NCI-H1694 treated with DMSO at 0.1 percent for 48 hours (cell line): ENCODE results near the gene E4F1.
"Not testable (repeated sequence)": the region's sequence is repeated elsewhere in the genome, so short reads cannot be mapped to it uniquely, and the experiment has no call there.

Experiments
- DNase-seq: peaks from one replicate; lab custom pipeline; 2025; lab: John Stamatoyannopoulos, UW

The E4F1 gene

DNA sequence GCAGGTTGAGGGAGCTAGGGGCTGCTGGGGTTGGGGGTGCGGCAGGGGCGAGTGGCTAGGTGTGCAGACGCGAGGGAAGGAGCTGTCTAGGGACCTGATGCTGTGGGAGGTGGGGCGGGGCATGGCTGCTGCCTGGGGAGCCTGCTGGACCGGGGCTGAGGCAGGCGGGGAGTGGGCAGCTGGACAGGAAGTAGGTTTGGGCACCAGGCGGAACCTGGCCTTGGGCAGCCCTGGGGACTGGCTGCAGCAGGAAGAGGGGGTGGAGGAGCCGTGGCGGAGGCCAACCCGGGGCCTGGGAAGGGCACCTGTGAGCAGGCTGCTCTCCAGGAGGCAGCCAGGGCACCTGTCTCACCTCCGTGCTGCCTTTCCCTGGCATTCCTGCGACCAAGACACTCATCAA is 7.0 kb downstream of the E4F1 start:
- no peak for DNase-seq

DNA sequence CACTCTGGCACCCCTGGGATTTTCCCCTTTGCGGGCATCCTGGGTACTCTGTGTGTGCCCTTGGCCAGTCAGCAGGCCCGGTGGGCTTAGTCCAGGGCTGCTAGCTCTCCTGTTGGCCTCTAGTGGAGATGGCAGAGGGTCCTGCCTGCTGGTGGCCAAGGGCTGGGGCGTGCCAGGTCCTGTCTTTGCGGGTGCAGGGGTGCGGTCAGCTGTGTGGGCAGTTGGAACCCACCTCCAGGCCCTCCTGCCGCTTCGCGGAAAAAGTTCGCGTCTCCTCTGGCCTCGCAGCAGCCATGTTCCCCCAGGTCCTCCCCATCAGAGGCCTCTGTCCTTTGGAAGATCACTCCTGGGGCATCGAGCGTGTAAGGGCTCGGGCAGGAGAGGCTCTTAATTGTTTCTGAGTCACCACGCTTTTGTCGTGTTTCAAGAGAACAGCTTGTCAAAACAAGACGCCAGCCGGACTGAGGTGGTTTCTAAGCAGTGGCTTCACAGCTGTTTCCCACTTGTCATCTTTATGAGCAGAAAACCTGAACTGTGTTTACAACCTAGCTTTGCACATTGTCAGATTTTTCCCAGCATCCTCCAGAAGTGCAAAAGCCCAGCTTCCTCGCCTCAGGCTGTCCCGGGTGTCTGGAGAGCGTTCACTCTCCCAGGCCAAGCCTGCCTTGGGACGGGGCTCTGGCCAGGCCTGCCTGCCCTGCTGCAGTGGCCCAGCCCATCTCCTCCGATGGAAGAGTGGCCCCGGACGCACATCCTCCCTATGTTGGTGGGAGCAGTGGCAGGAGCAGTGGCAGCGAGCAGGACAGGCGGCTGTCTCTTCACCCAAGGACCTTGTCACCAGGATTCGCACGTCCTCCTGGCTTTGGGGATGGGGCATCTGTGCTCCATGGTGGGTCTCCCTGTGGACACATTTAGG is 7.9 kb downstream of the E4F1 start:
- DNase-seq: no peak

DNA sequence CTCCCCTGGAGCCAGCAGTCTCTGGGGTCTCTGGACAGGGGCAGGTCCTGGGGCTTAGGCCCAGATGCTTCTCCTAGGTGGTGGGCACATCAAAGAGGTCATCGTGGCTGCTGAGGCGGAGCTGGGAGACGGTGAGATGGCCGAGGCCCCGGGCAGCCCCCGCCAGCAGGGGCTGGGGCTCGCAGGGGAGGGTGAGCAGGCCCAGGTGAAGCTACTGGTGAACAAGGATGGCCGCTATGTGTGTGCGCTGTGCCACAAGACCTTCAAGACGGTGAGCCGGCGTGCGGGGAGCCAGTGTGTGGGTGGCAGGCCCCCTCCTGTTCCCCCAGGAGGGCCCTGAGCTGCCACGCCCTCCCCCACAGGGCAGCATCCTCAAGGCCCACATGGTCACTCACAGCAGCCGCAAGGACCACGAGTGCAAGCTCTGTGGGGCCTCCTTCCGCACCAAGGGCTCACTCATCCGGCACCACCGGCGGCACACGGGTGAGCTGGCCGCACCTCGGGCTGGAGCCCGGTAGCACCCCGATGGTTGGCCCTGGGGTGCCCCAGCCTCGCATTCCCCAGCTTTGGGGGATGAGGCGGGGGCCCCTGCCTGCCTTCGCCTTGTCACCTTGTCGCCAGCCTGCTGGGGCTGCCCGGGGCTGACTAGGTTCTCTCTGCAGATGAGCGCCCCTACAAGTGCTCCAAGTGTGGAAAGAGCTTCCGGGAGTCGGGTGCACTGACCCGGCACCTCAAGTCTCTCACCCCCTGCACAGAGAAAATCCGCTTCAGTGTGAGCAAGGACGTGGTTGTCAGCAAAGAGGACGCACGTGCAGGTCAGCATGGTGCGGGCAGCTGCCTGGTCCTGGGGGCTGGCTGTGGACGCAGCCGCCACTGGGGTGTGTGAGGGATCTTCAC is 9.0 kb downstream of the E4F1 start:
- DNase-seq: no peak

DNA sequence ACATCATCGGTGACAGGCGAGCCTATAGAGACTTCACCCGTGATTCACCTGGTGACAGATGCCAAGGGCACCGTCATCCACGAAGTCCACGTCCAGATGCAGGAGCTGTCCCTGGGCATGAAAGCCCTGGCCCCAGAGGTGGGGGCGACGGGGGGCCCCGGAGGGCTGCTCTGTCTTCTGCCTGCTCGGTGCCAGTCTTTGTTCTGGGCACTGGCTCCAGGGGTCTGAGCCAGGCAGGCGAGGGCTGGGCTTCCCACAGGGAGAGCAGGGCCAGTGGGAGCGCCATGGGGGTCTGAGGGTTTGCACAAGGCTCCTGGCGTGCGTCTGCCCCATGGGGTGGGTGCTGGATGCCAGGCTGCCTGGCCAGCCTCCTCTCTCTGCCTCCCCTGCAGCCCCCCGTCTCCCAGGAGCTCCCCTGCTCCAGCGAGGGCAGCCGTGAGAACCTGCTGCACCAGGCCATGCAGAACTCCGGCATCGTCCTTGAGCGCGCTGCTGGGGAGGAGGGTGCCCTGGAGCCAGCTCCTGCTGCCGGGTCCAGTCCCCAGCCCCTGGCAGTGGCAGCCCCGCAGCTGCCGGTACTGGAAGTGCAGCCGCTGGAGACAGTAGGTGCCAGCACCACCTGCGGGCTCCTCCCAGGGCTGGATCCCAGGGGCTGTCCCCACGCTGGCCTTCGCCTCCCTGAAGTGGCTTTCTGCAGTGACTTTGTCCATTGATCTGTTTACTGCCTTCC is 9.8 kb downstream of the E4F1 start:
- DNase-seq: no peak

DNA sequence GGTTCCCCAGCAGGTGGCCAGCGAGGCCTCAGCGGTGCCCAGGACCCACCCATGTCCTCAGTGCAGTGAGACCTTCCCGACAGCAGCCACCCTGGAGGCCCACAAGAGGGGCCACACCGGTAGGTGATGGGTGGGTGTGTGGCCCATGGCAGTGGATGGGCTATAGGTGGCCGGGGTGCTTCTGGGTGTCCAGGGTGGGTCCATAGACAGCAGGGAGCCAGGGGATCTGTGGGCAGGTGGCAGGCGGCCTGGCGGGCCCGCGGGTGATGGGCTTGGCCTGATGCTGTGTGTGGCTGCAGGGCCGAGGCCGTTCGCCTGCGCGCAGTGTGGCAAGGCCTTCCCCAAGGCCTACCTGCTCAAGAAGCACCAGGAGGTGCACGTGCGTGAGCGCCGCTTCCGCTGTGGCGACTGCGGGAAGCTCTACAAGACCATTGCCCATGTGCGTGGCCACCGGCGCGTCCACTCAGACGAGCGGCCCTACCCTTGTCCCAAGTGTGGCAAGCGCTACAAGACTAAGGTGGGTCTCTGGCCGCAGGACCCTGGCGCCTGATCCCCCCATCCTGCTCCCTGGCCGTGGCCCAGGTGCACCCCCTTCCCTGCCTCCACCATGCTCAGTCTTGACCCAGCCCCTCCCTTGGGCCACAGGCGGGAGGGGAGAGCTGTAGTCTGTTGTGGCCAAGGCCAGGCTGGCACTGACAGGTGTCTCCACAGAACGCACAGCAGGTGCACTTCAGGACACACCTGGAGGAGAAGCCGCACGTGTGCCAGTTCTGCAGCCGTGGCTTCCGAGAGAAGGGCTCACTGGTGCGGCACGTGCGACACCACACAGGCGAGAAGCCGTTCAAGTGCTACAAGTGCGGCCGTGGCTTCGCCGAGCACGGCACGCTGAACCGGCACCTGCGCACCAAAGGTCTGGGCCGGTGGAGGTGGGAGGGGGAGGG is 10.8 kb downstream of the E4F1 start:
- DNase-seq: no peak

DNA sequence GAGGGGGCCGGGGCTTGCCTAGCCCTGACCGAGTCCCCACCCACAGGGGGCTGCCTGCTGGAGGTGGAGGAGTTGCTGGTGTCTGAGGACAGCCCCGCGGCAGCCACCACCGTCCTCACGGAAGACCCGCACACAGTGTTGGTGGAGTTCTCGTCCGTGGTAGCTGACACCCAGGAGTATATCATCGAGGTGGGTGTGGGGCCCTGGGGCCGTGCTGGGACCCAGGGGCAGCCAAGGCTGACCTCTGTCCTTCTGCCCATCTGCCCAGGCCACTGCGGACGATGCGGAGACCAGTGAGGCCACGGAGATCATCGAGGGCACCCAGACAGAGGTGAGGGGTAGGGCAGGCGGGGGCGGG is 11.4 kb downstream of the E4F1 start:
- no peak for DNase-seq

DNA sequence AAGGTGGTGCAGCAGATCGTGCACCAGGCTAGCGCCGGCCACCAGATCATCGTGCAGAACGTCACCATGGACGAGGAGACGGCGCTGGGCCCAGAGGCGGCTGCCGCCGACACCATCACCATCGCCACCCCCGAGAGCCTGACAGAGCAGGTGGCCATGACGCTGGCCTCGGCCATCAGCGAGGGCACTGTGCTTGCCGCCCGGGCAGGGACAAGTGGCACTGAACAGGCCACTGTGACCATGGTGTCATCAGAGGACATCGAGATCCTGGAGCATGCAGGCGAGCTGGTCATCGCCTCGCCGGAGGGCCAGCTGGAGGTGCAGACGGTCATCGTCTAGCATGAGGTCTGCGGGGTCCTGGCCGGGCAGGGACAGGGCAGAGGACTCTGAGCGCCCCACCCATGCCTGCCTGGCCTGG is 11.9 kb downstream of the E4F1 start:
- DNase-seq: no peak

DNA sequence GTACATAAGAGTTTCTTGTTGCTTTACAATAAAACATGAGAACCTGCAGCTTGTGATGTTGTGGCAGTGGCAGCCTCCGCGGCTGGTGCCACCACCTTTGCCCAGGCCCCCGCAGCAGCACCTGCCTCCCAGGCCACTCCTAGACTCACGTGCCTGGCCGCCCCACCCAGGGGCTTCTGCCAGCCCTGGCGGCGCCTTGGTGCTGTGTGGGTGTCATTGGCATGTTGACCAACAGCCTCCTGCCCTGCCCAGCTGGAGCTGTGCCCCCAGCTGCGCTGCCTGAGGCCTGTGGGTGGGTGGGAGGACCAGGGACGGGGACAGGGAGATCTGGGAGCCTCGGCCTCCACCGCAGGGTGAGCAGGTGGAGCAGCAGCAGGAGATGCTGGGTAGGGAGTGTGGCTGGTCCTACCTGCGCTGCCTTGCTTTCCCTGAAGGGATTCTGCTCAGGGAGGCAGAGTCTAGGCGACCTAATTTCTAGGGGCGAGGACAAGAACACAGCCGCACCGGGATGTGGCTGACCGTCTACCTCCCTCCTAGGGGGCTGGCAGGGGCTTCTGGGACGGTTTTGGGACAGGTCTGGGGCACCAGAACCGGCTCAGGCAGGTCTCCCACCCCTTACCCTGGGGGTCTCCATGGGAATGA is 12.4 kb downstream of the E4F1 start:
- no peak for DNase-seq

DNA sequence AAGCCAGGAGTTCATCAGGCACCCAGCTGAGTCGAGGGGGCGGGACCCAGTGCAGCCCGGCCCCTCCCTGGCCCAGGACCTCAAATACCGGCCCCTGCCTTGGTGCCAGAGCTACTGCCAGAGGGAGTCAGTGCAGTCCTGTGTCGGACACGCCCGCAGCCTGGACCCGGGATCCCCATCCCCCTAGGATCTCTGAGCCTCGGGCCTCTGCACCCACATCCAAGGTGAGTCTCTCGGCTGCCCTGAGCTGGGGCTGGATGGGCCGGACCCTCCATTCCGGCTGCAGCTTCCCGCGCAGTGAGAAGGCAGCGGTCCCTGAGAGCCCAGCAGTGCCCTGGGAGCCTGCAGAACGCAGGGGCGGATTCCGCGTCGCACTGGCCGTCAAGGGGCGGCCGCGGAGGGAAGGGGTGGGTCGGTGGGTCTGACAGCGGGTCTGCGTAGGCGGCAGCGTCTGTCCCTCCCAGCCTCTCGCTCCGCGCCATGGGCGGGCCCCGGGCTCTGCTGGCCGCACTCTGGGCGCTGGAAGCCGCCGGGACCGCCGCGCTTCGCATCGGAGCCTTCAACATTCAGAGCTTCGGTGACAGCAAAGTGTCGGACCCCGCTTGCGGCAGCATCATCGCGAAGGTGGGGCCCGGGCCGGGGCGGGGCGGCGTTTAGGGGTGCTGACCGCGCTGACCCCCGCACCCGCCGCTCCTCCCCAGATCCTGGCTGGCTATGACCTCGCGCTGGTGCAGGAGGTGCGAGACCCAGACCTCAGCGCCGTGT is 13.1 kb downstream of the E4F1 start, which contains the start of gene DNASE1L2:
Gene DNASE1L2, plus strand, starts transcription at position 108 of the 765 bp plus-strand sequence. Its CDS starts 373 bp downstream, at position 481.
- DNase-seq: no peak

DNA sequence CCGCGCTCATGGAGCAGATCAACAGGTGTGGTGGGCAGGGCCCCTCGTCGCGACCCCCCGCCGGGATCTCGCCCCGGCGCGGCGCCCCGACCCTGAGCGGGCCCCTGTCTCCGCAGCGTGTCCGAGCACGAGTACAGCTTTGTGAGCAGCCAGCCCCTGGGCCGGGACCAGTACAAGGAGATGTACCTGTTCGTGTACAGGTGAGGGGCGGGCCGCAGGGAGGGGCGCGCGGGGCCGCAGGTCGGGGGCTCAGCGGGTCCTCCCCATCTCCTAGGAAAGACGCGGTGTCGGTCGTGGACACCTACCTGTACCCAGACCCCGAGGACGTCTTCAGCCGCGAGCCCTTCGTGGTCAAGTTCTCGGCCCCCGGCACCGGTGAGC is 13.7 kb downstream of the E4F1 start:
- DNase-seq: no peak

DNA sequence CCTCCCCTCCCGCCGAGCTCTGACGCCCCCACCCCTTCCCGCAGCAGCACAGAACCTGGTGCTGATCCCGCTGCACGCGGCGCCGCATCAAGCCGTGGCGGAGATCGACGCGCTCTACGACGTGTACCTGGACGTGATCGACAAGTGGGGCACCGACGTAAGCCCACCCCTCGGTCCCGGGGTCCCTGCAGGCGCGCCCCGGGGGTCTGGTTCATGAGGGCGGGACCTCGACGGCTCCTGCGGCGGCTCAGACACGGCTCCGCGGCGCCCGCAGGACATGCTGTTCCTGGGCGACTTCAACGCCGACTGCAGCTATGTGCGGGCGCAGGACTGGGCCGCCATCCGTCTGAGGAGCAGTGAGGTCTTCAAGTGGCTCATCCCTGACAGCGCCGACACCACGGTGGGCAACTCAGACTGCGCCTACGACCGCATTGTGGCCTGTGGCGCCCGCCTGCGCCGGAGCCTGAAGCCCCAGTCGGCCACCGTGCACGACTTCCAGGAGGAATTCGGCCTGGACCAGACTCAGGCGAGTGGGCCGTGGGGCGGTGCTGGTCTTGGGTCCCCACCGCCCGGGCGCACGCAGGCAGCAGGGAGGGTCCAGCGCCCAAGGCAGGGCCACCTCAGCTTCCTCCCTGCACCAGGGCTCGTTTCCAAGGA is 14.2 kb downstream of the E4F1 start:
- no peak for DNase-seq

DNA sequence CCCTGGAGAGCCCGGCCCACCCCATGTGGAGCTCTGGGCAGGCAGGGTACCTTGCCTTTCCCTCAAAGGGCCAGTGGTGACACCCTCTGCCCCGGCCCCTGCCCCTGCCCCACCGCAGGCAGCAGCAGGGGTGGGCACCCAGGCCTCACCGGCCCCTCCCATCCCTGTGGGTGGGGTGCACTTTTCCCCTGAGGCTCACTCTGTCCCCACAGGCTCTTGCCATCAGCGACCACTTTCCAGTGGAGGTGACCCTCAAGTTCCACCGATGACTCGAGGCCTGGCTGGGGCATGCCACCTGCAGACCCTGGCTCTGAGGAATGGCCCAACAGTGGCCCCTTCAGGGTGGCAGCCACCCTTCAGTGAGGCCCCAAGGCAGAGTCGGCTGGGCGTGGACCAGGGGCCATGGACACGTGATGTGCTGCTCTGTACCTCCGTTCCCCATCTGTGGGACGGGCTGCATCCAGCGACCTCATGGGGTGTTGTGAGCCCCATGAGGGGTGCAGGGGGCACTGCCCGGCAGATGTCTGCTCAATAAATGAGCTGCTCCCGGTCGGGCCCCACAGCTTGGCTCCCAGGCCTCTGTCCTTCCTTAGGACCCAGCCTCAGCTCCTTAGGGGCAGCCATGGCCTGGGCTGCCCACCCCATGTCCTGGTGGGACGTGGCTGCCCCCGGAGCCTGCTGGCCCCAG is 14.9 kb downstream of the E4F1 start:
- DNase-seq: no peak

DNA sequence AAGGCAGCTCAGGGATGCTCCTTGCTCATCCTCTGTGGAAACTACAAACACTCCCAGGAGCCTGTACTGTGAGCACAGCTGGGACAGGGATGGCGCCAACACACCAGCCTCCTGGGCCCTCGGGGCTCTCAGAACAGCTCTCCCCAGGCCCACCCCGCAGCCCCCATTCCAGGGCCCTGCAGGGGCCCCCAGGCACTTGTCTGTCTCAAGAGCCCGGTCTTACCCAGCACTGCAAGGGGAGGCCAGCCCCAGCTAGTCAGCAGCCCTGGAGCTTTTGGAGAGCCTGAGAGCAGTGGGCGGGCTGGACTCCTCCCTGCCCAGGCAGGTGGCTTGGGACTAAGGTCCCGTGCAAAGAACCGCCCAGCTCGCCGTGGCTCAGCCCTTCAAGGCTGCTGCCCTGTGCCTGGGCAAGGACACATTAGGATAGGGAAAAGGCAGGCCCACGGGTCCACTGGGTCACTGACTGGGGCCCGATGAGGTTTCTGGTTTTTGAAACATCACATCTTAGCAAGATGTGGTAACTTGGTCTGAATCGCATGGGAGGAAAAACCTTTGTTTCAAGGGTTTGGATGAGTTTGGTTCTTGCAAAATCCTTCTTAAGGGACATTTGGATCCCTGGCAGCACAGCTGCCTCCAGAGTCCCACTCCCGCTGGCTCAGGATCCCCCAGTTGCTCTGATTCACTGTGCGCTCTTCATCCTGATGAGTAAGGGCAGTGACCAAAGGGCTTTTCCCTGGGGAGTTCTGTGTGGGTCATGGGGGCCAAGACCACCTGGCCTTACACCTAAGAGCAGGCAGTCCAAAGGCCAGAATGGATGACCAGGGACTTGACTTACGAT is 15.7 kb downstream of the E4F1 start:
- no peak for DNase-seq

DNA sequence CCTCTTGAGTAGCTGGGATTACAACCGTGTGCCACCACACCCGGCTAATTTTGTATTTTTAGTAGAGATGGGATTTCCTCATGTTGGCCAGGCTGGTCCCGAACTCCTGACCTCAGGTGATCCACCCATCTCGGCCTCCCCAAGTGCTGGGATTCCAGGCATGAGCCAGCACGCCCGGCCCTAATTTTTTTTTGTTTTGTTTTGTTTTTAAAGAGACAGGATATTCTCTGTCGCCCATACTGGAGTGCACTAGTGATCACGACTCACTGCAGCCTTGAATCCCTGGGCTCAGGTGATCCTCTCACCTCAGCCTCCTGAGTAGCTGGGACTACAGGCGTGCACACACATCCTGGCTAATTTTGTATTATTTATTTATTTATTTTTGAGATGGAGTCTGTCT is 16.9 kb downstream of the E4F1 start:
- DNase-seq: not testable (repeated sequence)

DNA sequence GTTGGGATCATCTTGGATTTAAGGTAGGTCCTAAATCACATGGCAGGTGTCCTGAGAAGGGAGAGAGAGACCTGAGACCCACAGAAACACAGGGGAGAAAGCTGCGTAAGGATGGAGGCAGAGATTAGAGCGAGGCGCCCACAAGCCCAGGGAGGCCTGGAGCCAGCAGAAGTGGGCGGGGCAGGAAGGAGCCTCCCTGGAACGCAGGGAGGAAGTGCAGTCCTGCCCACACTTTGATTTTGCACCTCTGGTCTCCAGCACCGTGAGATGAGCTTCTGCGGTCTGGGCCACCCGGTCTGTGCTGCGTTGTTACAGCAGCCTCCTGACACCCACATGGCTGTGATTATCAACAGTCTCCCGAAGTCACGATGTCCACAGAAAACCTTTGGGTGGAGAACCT is 19.2 kb downstream of the E4F1 start:
- no peak for DNase-seq

DNA sequence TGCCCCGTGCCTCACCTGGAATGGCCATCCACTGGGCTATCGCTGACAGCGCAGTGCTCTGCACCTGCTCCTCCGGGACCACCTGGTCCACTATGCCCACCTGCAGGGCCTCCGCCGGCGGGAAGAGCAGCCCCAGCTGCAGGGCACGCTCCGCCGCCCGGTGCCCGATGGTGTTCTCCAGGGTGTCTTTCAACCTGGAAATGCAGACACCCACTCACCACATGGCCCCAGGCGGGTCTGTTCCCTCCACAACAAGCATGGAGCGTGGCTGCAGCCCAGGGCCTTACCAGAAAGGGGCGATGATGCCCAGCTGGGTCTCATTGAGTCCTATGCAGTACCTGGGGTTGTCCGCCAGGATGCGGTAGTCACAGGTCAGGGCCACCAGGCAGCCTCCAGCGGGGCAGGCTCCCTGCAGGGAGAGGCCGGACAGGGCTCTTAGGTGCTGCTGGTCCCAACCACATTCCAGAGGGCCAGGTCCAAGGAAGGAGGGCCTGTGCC is 19.7 kb downstream of the E4F1 start:
- DNase-seq: no peak

DNA sequence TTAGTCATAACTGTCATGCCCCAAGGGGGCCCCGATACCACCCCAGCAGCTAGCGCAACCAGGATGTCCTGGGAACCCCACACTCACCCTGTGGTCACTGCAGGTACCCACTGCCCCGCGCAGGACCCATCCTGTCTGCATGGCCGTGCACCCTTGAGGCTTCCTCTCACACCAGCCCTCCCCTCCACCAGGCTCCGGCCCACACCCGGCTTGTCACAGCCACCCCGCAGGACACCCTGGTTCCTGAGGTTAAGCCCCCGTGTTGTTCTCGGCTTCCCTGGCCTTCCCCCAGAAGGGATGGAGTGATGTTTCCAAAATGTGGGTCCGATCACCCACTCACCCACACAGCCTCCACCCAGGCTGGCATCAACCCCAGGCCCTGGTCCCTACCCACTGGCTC is 20.4 kb downstream of the E4F1 start:
- DNase-seq: no peak

DNA sequence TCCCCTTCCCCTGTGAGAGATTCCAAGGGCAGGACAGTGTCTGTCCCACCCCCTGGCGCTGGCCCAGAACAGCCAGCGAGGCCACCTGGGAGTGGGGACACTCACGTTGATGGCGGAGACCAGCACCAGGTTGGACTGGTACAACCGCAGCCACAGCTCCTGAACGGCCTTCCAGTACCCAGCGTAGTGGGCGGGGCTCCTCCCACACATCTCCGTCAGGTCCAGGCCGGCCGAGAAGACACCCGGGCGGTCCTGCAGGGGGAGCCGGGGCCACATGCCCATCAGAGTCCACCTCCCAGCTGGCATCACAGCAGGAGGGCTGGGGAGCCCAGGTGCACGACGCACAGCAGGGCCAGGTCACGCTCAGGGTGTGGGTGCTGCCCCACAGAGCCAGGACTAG is 20.9 kb downstream of the E4F1 start:
- no peak for DNase-seq
